Stimulated activated effector memory CD8-positive, alpha-beta T cell treated with anti-CD3 and anti-CD28 coated beads, Interleukin-12 subunit alpha, Interleukin-12 subunit beta, amount 100 ng/mL, for 72 hours (primary cell): ENCODE measurements around the gene KCNK7.

Experiments used
- ATAC-seq: fragments of 150-1000 bp; cut with Tn5 transposase; 2 replicates; pipeline ENCODE4 v1.10.0; 2021
- DNase-seq, 2 donors: peaks; one replicate each; pipeline ENCODE4 v3.0.0; 2021 to 2022; ENCODE audit warnings: low spot score in 2 of 2
- H3K27ac Mint-ChIP-seq: one replicate; pipeline ENCODE4 v1.8.0; 2022; ENCODE audit warnings: mild to moderate bottlenecking, mixed read lengths
- H3K36me3 Mint-ChIP-seq: one replicate; pipeline ENCODE4 v1.8.0; 2022; ENCODE audit warnings: mild to moderate bottlenecking, mixed read lengths
- H3K4me1 Mint-ChIP-seq: one replicate; pipeline ENCODE4 v1.8.0; 2022; ENCODE audit warnings: mixed read lengths
- H3K4me3 Mint-ChIP-seq: one replicate; pipeline ENCODE4 v1.8.0; 2022; ENCODE audit warnings: mild to moderate bottlenecking, mixed read lengths
- H3K9me3 Mint-ChIP-seq: one replicate; pipeline ENCODE4 v1.8.0; 2022; ENCODE audit warnings: mixed read lengths

The KCNK7 gene

GRCh38 chr11:65617990-65618751 is 22.6 kb upstream of the KCNK7 start:
- no peaks in the 10 kb centered on the region for H3K9me3 Mint-ChIP-seq
- peaks cover 84% of the 10 kb centered on the region for H3K36me3 Mint-ChIP-seq
- ATAC-seq, result no peak
- DNase-seq, result no peak
- H3K4me3 Mint-ChIP-seq, result no peak overlapping the region
- peak overlapping the region; percentile 61 for H3K27ac Mint-ChIP-seq
- peaks cover 29% of the 10 kb centered on the region for H3K4me1 Mint-ChIP-seq

- H3K4me1 Mint-ChIP-seq, result peaks cover 32% of the 10 kb centered on the region
Observed at GRCh38 chr11:65617136-65617850, 21.7 kb upstream of the KCNK7 start.

GRCh38 chr11:65616575-65617001 is 21.0 kb upstream of the KCNK7 start:
- Mint-ChIP-seq H3K36me3 (peaks cover 80% of the 10 kb centered on the region), H3K9me3 (no peaks in the 10 kb centered on the region), H3K4me1 (peaks cover 36% of the 10 kb centered on the region), H3K4me3 (peak overlapping the region; percentile 92), H3K27ac (peak overlapping the region; percentile 88)
- no peak for DNase-seq
- ATAC-seq, result no peak

More at GRCh38 chr11:65617136-65617850, 21.7 kb upstream of the KCNK7 start:
- Mint-ChIP-seq H3K36me3 (peaks cover 80% of the 10 kb centered on the region), H3K4me3 (peak overlapping the region; percentile 92), H3K27ac (peak overlapping the region; percentile 88), H3K9me3 (no peaks in the 10 kb centered on the region)
- DNase-seq (no peak), ATAC-seq (no peak)

- peak overlapping the region; percentile 88 for H3K27ac Mint-ChIP-seq
- peak; percentile 0 for ATAC-seq
- peaks cover 80% of the 10 kb centered on the region for H3K36me3 Mint-ChIP-seq
- no peak for DNase-seq
- no peaks in the 10 kb centered on the region for H3K9me3 Mint-ChIP-seq
- peak overlapping the region; percentile 92 for H3K4me3 Mint-ChIP-seq
- H3K4me1 Mint-ChIP-seq, result peaks cover 39% of the 10 kb centered on the region
Observed at GRCh38 chr11:65615950-65616574, 20.5 kb upstream of the KCNK7 start.

GRCh38 chr11:65615229-65615949 is 19.8 kb upstream of the KCNK7 start, which contains the start of gene PCNX3:
TSS of gene PCNX3 (plus strand) at chr11:65615776. CDS start at chr11:65616312, 536 bp downstream.
- Mint-ChIP-seq H3K27ac (peak within 1 kb of the TSS; percentile 88), H3K4me1 (peaks cover 46% of the 10 kb centered on the region)

GRCh38 chr11:65613091-65613928 is 17.7 kb upstream of the KCNK7 start:
- DNase-seq (no peak), ATAC-seq (no peak)
- Mint-ChIP-seq H3K4me3 (peak overlapping the region; percentile 92), H3K27ac (peak overlapping the region; percentile 88), H3K36me3 (peaks cover 79% of the 10 kb centered on the region), H3K4me1 (peaks cover 62% of the 10 kb centered on the region), H3K9me3 (no peaks in the 10 kb centered on the region)

More at GRCh38 chr11:65615229-65615949, 19.8 kb upstream of the KCNK7 start, which contains the start of gene PCNX3:
- peak; percentile 97 to 100 for DNase-seq
- peak within 1 kb of the TSS; percentile 92 for H3K4me3 Mint-ChIP-seq
- peaks cover 79% of the 10 kb centered on the region for H3K36me3 Mint-ChIP-seq
- ATAC-seq, result peak; percentile 91
- H3K9me3 Mint-ChIP-seq, result no peaks in the 10 kb centered on the region

GRCh38 chr11:65612691-65613090 is 17.1 kb upstream of the KCNK7 start:
- ATAC-seq (no peak), DNase-seq (no peak)
- H3K27ac Mint-ChIP-seq, result peak overlapping the region; percentile 88
- H3K4me1 Mint-ChIP-seq, result peaks cover 62% of the 10 kb centered on the region
- no peaks in the 10 kb centered on the region for H3K9me3 Mint-ChIP-seq
- H3K36me3 Mint-ChIP-seq, result peaks cover 79% of the 10 kb centered on the region
- peak overlapping the region; percentile 92 for H3K4me3 Mint-ChIP-seq

DNA sequence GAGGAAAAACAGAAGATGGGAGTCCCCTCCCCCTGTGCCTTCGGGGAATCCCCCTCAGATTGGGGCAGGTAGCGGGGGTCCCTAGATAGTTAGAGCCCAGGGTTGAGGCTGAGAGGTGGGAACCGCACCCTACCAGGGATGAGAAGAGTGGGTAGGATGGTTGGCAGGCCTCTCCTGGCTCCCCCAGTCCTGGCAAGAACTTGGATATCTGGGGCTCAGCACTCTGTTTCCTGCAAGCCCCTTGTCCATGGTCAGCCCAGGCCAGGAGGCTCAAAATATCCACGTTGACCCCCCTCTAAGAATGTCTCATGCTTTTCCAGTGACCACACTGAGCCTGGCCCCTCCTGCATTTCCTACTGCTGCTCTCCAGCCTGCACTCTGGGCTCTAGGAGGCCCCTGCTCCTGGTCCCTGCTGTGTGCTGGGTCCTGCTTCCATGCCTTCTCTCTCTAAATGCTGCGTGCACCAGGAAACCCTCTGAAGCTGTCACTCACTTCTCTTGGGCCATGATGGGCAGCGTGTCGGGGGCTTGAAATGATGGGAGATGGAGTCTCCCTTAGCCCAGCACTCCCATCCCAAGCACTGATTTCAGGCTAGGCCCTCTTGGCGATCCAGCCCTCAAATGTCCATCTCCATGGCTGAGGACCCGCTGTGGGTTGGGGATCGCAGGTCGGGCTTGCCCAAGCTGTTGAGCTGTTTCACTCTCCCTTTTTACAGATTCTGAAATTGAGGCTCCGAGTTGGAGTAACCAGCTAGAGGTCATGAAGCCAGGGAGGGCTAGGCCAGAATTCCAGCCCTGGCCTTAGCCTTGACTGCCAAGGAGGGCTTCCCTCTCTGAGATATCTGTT is 16.4 kb upstream of the KCNK7 start:
- Mint-ChIP-seq H3K27ac (peak overlapping the region; percentile 88), H3K4me3 (peak overlapping the region; percentile 92), H3K4me1 (peaks cover 55% of the 10 kb centered on the region), H3K9me3 (no peaks in the 10 kb centered on the region), H3K36me3 (peaks cover 79% of the 10 kb centered on the region)
- ATAC-seq, result no peak
- DNase-seq, result no peak

- no peak for ATAC-seq
- peaks cover 47% of the 10 kb centered on the region for H3K4me1 Mint-ChIP-seq
- H3K9me3 Mint-ChIP-seq, result no peaks in the 10 kb centered on the region
- H3K27ac Mint-ChIP-seq, result peak overlapping the region; percentile 88
- H3K36me3 Mint-ChIP-seq, result peaks cover 79% of the 10 kb centered on the region
- DNase-seq, result no peak
- peak overlapping the region; percentile 92 for H3K4me3 Mint-ChIP-seq
Observed at GRCh38 chr11:65611028-65611757, 15.6 kb upstream of the KCNK7 start.

GRCh38 chr11:65610404-65610803 is 14.8 kb upstream of the KCNK7 start:
- ATAC-seq (no peak), DNase-seq (no peak)
- peak overlapping the region; percentile 92 for H3K4me3 Mint-ChIP-seq
- peak overlapping the region; percentile 88 for H3K27ac Mint-ChIP-seq
- H3K4me1 Mint-ChIP-seq, result peaks cover 46% of the 10 kb centered on the region
- peaks cover 80% of the 10 kb centered on the region for H3K36me3 Mint-ChIP-seq
- H3K9me3 Mint-ChIP-seq, result no peaks in the 10 kb centered on the region

DNA sequence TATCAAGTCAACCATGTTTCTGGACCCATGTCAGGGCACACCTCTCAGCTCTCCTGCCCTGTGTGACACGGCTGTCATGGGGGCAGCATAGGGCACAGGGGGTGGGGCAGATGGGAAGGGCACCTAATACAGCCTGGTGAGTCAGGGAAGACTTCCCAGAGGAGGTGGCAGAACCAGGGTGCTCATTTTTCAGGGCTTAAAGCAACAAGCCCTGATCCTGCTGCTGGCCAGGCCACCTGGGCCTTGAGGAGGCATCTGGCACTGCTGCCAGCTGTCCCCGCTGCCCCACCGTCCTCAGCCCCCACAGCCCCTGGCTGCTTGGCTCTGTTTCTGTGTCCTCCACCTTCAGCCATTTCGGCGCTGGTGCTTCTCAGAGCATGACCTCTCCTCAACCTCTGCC is 14.1 kb upstream of the KCNK7 start:
- Mint-ChIP-seq H3K27ac (peak overlapping the region; percentile 88), H3K4me3 (peak overlapping the region; percentile 24), H3K9me3 (no peaks in the 10 kb centered on the region), H3K4me1 (peaks cover 46% of the 10 kb centered on the region), H3K36me3 (peaks cover 83% of the 10 kb centered on the region)
- no peak for DNase-seq
- ATAC-seq, result no peak

DNA sequence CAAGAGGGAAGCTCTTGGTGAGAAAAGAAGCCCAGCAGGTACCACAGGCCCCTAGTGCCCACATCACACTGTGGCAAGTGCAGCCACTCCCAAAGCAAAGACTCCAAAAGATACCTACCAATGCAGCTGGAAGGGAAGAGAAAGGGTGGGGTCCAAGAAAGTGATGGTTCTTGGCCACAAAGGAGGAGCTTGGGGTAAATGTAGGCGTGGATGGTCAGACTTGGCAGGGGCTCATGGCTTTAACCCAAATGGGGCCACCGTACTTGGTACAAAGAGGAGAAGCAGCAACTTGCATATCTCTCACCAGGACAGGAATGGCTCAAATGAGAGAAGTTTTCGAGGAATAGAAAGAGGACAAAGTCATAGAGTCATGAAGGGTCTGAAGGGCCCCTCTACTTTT is 13.6 kb upstream of the KCNK7 start:
- no peaks in the 10 kb centered on the region for H3K9me3 Mint-ChIP-seq
- H3K4me3 Mint-ChIP-seq, result no peak overlapping the region
- ATAC-seq (no peak), DNase-seq (no peak)
- H3K36me3 Mint-ChIP-seq, result peaks cover 84% of the 10 kb centered on the region
- peak overlapping the region; percentile 88 for H3K27ac Mint-ChIP-seq
- peaks cover 46% of the 10 kb centered on the region for H3K4me1 Mint-ChIP-seq
